ENCODE measurements around the gene NRARP. TPM values are rescaled to one million over a fixed set of nuclear protein-coding genes. Genes with fewer than 3 reads are reported as not detected.
"Not testable (repeated sequence)": the region's sequence is repeated elsewhere in the genome, so short reads cannot be mapped to it uniquely, and the experiment has no call there.

The NRARP gene, protein sequence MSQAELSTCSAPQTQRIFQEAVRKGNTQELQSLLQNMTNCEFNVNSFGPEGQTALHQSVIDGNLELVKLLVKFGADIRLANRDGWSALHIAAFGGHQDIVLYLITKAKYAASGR
- total RNA-seq: 0.55 and 1.0 TPM in 2 replicates

DNA sequence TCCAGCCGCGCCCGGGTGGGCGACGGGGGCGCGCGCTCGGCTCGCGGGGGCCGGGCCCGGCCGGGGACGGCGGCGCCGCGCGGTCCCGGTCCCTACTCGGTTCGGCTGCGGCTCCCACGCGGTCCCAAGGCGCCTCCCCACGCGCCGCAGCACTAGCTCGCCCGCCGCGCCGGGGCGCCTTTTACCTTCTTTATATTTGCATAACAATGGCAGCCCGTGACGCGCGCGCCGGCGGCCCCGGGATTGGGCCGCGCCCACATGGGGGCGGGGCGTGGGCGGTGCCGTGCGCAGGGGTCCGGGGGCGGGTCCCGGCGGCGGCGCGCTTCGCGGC, at the start of gene NRARP:
Gene NRARP (minus strand): TSS at position 154 of the 331 bp plus-strand sequence. CDS start 343 bp downstream, outside the sequence.
- peak; percentile 21 for DNase-seq (ENCODE audit: low read depth)

DNA sequence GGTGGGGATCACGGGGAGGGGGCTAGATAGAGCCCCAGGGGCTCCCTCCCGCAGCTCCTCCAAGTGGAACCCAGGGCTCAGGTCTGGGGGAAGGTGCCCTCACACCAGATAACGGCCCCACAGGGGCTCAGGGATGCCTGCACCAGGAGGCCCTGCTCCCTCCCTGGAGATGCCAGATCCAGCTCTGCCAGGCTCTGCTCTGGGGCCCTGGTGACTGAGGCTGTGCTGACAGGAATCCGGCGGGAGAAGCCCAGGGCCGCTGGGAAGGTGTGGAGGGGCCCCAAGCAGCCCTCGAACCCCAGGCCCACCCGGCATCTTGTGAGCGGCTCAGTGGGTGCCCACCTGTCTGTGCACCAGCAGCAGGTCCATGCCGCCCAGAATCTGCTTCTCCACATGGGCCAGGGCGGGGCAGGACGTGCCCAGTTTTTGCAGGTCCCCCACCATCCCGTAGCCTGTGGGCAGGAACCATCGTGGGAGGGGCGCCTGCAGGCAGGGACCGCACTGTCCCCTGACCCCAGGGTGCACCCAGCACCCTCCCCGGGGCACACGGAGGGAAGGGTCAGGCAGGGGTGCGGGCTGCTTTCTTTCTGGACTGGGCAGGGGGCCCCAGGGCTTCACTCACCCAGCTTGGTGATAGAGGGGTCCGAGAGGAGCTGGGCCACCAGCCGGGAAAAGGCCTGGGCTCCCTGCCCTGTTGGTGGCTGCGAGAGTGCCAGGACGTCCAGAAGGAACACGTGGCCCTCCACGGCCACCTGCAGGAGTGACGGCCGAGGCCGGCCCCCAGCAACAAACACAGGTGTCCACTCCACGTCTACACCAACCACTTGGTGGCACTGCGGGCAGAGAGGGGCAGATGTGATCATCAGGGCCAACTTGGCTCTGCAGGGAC, 48.9 kb upstream of the NRARP start:
- no peak for DNase-seq (ENCODE audit: low read depth)

DNA sequence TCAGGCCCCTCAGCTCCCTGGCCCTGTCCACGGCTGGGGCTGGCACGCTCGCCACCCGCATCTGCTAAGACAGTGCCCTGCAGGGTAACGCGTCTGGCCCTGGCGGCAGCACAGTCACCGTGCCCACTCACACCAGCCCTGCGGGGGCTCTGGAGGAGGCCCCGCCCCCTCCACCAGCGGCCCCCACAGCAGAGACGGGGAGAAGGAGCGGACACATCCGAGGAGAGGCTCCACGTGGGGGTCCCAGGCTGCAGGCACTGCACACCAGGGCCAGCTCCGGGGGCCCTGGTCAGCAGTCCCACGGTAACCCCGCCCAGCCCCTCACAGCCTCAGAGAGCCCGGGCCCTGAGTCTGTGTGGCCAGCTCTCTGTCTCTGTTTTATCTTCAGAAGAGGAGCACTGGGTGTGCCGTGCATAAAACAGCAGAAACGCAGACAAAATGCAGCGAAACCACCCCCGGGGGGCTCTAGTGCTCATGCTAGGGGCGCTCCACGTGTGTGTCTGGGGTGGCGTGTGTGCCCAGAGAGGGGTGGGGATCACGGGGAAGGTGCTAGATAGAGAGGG, 47.5 kb upstream of the NRARP start:
- no peak for DNase-seq (ENCODE audit: low read depth)

DNA sequence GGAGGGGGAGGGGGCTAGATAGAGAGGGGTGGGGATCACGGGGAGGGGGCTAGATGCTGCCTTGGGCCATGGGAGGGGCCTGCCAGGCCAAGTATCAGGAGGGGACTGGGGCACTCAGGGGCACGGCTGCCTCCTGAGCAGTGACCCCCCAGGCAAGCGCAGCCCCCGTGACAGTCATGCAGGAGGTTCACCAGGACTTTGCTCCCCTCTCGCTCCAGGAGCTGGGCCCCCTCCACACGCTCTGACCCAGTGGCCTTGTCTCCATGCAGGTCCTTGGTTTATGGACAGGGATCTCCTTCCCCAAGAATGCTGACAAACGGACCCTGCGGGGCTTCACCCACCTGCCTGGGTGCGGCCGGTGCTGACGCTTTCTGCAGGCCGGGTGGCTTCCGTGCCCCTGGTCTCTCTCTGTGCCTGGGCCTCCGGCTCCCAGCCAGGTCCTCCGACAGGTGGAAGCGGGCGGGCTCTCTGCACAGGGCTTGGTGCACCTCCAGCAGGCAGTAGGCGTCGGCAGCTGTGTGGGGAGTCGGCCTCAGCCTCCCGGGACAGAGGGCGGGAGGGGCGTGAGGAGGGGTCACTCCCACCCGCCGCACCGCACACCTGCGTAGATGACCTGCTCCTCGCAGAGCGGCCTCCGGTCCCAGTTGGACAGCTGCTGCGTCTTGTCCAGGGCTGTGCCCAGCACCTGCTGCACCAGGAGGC, 46.8 kb upstream of the NRARP start:
- no peak for DNase-seq (ENCODE audit: low read depth)

DNA sequence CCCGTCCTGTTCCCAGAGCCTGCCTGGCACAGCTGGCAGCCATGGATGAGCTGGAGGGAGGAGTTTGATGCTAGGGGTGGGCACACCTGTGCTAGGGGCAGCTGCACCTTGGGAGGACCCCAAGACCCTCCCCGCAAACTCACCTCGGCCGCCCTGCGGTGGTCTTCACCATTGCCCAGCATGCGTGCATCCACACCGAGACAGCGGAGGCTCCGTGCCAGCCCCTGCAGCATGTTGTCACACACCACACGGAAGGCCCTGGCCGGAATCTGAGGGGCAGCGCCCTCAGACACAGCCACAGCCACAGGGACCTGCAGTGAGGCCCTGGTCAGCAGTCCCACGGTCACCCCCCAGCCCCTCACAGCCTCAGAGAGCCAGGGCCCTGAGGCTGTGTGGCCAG, 45.9 kb upstream of the NRARP start:
- no peak for DNase-seq (ENCODE audit: low read depth)

DNA sequence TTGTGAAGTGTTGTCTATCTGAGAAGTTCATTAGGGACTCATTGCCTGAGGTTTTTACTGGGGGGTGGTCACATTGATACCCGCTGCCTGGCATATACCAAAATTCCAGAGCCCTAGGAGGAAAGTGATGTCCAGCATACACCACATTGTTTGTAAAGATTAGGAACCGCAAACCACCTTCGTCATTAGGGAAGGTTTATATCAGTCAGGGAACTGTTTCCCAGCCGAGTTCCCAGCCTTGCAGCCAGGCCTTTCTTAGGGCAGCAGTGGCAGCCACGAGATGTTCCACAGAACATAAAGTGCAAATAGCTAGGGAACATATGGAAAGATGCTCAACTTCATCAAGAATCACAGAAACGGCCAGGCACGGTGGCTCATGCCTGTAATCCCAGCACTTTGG, 40.4 kb upstream of the NRARP start:
- no peak for DNase-seq (ENCODE audit: low read depth)

DNA sequence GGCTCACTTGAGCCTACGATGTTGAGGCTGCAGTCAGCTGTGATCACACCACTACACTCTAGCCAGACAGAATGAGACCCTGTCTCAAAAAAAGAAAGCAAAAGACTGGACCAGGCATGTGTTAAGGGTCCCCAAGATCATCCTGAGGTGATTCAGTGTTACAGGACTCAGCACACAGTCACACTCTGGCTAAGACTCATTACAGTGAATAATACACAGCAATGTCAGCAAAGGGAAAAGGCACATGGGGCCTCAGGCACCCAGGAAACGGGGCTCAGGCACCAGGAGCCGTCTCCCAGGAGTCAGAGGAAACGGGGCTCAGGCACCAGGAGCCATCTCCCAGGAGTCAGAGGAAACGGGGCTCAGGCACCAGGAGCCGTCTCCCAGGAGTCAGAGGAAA, 39.2 kb upstream of the NRARP start:
- DNase-seq (ENCODE audit: low read depth): no peak

DNA sequence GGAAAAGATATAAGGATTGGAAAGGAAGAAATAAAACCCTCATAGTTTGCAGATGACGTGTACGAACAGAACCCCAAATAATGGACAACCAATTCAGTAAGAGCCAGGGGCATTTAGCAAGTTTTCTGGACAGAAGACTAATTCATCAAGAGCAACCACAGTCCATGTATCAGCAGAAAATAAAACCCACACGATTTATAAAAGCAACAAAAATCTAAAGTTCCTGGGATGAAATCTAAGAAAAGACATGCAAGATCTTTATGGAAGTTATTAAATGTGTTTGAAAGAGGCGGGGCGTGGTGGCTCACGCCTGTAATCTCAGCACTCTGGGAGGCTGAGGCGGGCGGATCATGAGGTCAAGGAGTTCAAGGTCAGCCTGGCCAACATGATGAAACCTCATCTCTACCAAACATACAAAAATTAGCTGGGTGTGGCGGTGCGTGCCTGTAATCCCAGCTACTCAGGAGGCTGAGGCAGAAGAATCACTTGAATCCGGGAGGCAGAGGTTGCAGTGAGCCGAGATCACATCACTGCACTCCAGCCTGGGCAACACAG, 37.9 kb upstream of the NRARP start:
- DNase-seq (ENCODE audit: low read depth): not testable (repeated sequence)

DNA sequence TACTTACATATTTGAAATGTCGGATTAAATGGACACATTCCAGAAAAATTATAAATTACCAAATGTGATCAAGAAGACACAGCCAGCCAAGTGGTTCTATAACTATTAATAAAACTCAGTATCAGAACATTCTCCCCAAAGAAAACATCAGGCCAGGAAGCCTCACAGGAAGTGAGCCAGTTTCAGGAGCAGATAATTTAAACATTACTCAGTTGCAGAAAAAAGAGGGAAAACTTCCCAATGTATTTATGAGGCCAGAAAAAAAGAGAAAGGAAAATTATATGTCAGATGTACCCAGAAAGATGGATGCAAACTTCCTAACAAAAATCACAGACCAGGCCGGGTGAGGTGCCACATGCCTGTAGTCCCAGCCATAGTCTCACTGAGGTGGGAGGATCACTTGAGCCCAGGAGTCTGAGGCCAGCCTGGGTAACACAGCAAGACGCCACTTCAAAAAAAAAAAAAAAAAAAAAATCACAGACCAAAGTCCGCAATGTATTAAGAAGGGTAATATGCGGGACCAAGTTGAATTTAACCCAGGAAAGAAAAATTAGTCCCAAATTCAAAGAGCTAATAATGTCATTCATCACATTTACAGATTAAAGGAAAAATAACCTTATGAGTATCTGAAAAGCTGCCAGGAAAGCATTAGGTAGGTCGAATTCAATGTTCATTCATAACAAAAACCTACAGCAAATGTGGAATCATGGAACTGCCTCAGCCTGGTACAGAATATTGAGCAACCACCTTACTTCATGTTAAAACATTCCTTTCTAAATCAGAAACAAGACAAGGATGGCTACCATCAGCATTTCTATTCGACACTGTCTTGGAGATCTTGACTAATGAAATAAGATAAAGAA, 37.2 kb upstream of the NRARP start:
- DNase-seq (ENCODE audit: low read depth): no peak

DNA sequence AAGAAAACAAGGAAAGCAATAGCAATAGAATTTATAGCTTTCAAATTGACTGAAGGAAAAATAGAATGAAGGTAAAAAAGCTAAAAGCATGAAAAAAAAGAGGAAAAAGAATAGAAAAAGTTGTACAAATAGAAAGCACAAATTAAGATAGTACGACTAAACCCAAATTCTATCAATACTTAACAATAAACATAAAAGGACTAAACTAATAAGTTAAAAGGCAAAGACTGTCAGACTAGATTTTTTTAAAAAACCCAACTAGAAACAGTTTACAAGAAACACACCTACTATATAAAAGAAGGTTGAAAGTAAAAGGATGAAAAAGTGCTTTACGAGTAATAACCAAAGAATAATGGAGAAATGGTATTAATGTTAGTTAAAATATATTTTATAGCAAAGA, 34.7 kb upstream of the NRARP start:
- no peak for DNase-seq (ENCODE audit: low read depth)

DNA sequence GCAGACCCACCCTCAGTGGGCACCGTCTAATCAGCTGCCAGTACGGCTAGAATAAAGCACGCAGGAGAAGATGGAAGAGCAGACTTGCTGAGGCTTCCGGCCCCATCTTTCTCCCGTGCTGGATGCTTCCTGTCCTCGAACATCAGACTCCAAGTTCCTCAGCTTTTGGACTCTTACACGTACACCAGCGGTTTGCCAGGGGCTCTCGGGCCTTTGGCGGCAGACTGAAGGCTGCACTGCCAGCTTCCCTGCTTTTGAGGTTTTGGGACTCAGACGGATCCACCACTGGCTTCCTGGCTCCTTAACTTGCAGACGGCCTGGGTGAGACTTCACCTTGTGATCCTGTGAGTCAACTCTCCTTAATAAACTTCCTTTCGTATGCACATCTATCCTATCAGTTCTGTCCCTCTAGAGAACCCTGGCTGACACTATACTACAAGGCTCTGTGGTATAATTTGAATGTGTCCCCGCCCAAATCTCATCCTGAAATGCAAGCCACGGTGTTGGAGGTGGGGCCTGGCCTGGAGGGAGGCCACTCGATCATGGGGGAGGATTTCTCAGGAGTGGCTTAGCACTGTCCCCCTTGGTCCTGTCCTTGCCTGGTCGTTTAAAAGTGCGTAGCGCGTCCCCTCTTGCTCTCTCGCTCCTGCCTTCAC, 31.1 kb upstream of the NRARP start:
- no peak for DNase-seq (ENCODE audit: low read depth)

DNA sequence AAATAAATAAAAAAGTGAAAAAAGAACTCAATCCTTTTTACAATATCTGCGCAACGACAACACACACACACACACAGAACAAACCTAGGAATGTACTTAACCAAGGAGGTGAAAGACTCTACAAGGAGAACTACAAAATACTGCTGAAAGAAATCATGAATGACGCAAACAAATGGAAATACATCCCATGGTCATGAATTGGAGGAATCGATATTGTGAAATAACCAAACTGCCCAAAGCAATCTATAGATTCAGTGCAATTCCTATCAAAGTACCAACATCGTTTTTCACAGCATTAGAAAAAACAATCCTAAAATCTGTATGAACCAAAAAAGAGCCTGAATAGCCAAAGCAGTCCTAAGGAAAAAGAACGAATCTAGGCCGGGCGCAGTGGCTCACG, 29.9 kb upstream of the NRARP start:
- no peak for DNase-seq (ENCODE audit: low read depth)

DNA sequence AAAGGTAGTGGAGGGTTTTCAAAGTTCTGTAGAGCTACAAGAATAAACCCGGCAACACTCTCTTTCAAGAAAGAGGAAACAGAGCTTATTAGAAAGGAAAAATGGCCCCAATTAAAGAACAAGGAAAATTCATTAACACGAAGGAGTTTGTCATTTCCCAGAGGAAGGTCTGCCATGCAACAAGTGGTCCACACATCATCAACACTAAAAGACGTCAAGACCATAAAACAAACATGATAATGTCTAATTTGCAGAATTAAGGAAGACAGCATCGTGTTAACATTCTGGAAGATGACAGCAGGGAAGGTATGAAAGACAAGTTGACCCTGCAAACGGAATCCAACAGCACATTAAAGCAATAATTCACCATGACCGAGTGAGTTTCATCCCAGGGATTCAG, 28.6 kb upstream of the NRARP start:
- no peak for DNase-seq (ENCODE audit: low read depth)

DNA sequence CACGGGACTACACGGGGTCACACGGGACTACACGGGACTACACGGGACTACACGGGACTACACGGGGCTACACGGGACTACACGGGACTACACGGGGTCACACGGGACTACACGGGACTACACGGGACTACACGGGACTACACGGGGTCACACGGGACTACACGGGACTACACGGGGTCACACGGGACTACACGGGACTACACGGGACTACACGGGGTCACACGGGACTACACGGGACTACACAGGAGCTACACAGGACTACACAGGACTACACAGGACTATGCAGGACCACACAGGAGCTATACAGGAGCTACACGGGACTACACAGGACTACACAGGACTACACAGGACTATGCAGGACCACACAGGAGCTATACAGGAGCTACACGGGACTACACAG, 27.5 kb upstream of the NRARP start:
- not testable (repeated sequence) for DNase-seq (ENCODE audit: low read depth)

DNA sequence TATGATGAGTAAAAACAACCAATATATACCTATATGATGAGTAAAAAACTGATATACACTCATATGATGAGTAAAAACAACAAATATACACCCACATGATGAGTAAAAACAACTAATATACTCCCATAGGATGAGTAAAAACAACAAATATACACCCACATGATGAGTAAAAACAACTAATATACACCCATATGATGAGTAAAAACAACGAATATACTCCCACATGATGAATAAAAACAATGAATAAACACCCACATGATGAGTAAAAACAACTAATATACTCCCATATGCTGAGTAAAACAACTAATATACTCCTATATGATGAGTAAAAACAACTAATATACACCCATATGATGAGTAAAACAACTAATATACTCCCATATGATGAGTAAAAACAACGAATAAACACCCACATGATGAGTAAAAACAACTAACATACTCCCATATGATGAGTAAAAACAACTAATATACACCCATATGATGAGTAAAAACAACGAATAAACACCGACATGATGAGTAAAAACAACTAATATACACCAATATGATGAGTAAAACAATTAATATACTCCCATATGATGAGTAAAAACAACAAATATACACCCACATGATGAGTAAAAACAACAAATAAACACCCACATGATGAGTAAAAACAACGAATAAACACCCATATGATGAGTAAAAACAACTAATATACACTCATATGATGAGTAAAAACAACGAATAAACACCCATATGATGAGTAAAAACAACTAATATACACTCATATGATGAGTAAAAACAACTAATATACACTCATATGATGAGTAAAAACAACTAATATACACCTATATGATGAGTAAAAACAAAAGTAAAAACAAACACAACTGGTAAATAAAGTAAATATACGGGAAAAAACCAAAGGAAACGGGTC, 25.8 kb upstream of the NRARP start:
- DNase-seq (ENCODE audit: low read depth): peak; percentile 12

DNA sequence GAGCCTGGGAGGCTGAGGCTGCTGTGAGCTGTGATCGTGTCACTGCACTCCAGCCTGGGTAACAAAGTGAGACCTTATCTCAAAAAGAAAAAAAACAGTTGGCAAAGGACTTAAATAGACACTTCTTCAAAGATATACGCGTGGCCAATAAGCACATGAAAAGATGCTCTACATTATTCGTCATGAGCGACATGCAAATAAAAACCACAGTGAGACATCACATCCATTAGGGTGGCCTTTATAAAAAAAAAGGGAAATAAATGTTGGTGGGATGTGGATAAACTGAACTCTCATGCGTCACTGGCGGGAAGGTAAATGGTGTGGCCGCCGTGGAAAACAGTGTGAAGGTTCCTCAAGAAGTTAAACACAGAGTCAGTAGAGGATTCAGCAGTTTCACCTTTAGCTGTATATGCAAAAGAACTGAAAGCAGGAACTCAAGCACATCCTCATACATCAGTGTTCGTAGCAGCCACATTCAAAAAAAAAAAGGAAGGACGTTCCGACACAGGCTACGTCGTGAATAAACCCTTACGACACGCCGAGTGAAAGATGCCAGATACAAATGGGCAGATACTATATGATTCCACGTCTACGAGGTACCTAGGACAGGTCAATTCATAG, 24.5 kb upstream of the NRARP start:
- no peak for DNase-seq (ENCODE audit: low read depth)

DNA sequence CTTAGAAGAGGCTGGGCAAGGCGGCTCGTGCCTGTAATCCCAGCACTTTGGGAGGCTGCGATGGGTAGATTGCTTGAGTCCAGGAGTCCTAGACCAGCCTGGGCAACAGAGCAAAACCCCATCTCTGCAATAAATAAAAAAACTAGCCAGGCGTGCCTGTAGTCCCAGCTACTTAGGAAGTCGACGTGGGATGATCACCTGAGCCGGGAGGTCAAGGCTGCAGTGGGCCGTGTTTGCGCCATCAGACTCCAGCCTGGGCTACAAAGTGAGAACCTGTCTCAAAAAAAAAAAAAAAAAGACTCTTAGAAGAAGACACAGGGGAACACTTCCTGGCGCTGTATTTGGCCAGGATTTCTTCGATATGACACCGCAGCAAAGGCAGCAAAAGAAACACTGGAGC, 23.7 kb upstream of the NRARP start:
- DNase-seq (ENCODE audit: low read depth): no peak

DNA sequence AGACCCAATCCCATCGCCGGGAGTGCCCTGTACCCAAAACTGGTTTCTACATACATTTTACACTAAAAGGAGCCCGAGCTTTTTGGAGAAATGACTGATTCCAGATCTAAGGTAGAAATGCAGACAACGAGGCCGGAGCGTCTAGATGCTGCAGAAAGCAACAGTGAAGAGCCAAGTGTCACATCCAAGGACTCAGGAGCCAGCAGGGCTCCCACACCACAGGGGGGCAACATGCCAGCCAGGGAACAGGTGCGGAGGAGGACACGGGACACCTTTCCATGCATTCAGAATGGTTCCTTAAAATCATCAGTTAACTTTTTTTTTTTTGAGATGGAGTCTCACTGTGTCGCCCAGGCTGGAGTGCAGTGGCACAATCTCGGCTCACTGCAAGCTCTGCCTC, 23.1 kb upstream of the NRARP start:
- DNase-seq (ENCODE audit: low read depth): no peak
